ENCODE data around the gene LAMA2.

DNA sequence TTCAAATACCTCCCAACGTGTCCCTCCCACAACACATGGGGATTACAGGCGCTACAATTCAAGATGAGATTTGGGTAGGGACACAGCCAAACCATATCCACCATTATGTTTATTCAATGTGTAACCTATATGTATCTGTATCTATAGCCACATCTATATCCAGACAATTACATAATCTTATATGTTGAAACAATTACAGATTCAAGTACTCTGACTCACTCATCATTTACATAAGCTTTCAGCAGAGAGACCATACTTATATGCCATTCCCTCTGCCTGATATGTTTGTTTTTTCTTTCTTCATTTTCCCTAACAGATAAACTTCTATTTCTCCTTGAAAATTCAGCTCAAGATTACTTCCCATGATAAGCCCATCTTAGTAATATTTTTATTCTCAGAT lies 163.6 kb downstream of the LAMA2 start:
- TF ChIP-seq, protein P1, sequence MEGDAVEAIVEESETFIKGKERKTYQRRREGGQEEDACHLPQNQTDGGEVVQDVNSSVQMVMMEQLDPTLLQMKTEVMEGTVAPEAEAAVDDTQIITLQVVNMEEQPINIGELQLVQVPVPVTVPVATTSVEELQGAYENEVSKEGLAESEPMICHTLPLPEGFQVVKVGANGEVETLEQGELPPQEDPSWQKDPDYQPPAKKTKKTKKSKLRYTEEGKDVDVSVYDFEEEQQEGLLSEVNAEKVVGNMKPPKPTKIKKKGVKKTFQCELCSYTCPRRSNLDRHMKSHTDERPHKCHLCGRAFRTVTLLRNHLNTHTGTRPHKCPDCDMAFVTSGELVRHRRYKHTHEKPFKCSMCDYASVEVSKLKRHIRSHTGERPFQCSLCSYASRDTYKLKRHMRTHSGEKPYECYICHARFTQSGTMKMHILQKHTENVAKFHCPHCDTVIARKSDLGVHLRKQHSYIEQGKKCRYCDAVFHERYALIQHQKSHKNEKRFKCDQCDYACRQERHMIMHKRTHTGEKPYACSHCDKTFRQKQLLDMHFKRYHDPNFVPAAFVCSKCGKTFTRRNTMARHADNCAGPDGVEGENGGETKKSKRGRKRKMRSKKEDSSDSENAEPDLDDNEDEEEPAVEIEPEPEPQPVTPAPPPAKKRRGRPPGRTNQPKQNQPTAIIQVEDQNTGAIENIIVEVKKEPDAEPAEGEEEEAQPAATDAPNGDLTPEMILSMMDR (IDR thresholded peaks at IDR 0.05): no peak
- no peak for TF ChIP-seq POLR2AphosphoS5 (IDR thresholded peaks at IDR 0.05; ENCODE audit: low read depth, low read length)
- TF ChIP-seq, protein P2, sequence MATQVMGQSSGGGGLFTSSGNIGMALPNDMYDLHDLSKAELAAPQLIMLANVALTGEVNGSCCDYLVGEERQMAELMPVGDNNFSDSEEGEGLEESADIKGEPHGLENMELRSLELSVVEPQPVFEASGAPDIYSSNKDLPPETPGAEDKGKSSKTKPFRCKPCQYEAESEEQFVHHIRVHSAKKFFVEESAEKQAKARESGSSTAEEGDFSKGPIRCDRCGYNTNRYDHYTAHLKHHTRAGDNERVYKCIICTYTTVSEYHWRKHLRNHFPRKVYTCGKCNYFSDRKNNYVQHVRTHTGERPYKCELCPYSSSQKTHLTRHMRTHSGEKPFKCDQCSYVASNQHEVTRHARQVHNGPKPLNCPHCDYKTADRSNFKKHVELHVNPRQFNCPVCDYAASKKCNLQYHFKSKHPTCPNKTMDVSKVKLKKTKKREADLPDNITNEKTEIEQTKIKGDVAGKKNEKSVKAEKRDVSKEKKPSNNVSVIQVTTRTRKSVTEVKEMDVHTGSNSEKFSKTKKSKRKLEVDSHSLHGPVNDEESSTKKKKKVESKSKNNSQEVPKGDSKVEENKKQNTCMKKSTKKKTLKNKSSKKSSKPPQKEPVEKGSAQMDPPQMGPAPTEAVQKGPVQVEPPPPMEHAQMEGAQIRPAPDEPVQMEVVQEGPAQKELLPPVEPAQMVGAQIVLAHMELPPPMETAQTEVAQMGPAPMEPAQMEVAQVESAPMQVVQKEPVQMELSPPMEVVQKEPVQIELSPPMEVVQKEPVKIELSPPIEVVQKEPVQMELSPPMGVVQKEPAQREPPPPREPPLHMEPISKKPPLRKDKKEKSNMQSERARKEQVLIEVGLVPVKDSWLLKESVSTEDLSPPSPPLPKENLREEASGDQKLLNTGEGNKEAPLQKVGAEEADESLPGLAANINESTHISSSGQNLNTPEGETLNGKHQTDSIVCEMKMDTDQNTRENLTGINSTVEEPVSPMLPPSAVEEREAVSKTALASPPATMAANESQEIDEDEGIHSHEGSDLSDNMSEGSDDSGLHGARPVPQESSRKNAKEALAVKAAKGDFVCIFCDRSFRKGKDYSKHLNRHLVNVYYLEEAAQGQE (IDR thresholded peaks at IDR 0.05; ENCODE audit: insufficient read depth in 1 of 2, low read depth in 2 of 2, low read length in 1 of 2): no peak
